IMR-90 (cell line): ENCODE data around the gene SLC38A3.
A peak's percentile ranks its signal among the peaks of the same experiment; 100 is the strongest.

ENCODE experiments used
- BHLHE40 ChIP-seq: fragments of 150-350 bp; IDR thresholded peaks from 2 replicates; pipeline ENCODE4 v1.6.1; 2016; ENCODE audit warnings: mild to moderate bottlenecking, low read depth, low read length
- CEBPB ChIP-seq: IDR thresholded peaks from 2 replicates; pipeline ENCODE4 v1.6.1; 2012; ENCODE audit warnings: low read depth, low read length, improper control_type of control experiment
- CTCF ChIP-seq: conservative IDR thresholded peaks from 2 replicates; pipeline ENCODE4 v1.5.1; 2012; ENCODE audit warnings: mild to moderate bottlenecking, low read depth, low read length, improper control_type of control experiment
- POLR2A ChIP-seq: IDR thresholded peaks from 2 replicates; pipeline ENCODE4 v1.6.1; 2012; ENCODE audit warnings: mild to moderate bottlenecking, low read depth, low read length
- RCOR1 ChIP-seq: IDR thresholded peaks from 2 replicates; pipeline ENCODE4 v1.6.1; 2012; ENCODE audit warnings: mild to moderate bottlenecking, low read length, improper control_type of control experiment; ENCODE audit not compliant: insufficient replicate concordance

DNA sequence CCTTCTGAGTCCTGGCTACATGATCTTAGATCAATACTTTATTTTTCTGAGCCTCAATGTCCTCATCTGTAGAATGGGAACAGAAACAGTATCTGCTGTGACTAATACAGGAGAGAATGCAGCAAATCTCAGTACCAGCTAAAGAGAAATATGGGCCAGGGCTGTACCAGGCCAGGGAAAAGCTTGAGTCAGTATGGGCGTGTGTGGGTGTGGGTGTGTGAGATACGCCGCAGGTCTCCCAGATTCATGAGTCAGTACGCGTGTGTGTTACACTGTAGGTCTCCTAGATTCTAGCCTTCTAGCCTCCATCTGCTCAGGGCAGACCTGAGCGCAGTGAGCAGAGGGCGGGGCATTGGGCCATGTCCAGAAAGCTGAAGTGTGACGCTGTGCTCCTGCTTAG lies 46.1 kb downstream of the SLC38A3 start:
- TF ChIP-seq CTCF: no peak
- TF ChIP-seq POLR2A: no peak
- no peak; the same call in 1 of the 2 replicates for TF ChIP-seq CEBPB
- peak; percentile 100 for TF ChIP-seq RCOR1
- peak; percentile 58 for TF ChIP-seq BHLHE40
